Endothelial cell of umbilical vein (primary cell): Measurements from ENCODE around the gene ABHD14A. TPM values are rescaled to one million over a fixed set of nuclear protein-coding genes. Genes with fewer than 3 reads are reported as not detected.

Experiments
- BruUV-seq: library from RNA; stranded (reverse); fragments of 400-500 nt; replicated peaks from 2 replicates; lab custom pipeline; 2021; lab: Mats Ljungman, UMichigan
- CTCF ChIA-PET: fragments of 300-600, 350-600 bp; sonication (Branson Sonifier 250); formaldehyde crosslinking; loops from one replicate; lab custom pipeline; 2021; ENCODE audit warnings: antibody characterized with exemption, inconsistent platforms; lab: Charles Lee
- POLR2A ChIA-PET: fragments of 300-600, 350-600 bp; sonication (Branson Sonifier 250); formaldehyde crosslinking; loops from one replicate; lab custom pipeline; 2021; ENCODE audit warnings: antibody characterized with exemption, inconsistent platforms; lab: Charles Lee
- DNase-seq: peaks from one replicate; pipeline ENCODE4 v3.0.0-alpha.2; 2011; ENCODE audit warnings: low read depth, low spot score
- FAIRE-seq: peaks from 2 replicates; lab custom pipeline; 2011; peaks lifted over from hg19 to GRCh38; lab: Jason Lieb, UNC
- H2AFZ ChIP-seq: 2 replicates; pipeline ENCODE4 v1.6.0; 2012; ENCODE audit warnings: low read depth, low read length, control low read depth, inconsistent platforms
- H3K27ac ChIP-seq: 2 replicates; pipeline ENCODE4 v1.5.1; 2011; ENCODE audit warnings: low read depth, mild to moderate bottlenecking, control low read depth, low read length, moderate library complexity; ENCODE audit not compliant: insufficient read depth
- H3K27me3 ChIP-seq, 2 experiments: 2 replicates each; pipeline versions ENCODE4 v1.6.0 to v1.6.1; 2011; ENCODE audit warnings: low read length in 2 of 2, mixed read lengths in 1 of 2; ENCODE audit not compliant: control insufficient read depth in 2 of 2, insufficient read depth in 2 of 2
- H3K36me3 ChIP-seq, 2 experiments: 2 replicates in 1 of 2; 3 replicates in 1 of 2; pipeline ENCODE4 v1.5.1; 2011; ENCODE audit warnings: low read length in 2 of 2, mild to moderate bottlenecking in 1 of 2, moderate library complexity in 1 of 2; ENCODE audit not compliant: control insufficient read depth in 2 of 2, insufficient read depth in 2 of 2; ENCODE audit errors: extremely low read depth in 1 of 2
- H3K4me1 ChIP-seq: 3 replicates; pipeline ENCODE4 v1.5.1; 2011; ENCODE audit warnings: mild to moderate bottlenecking, low read length; ENCODE audit not compliant: control insufficient read depth, insufficient read depth; ENCODE audit errors: extremely low read depth
- H3K4me2 ChIP-seq: 2 replicates; pipeline ENCODE4 v1.6.1; 2011; ENCODE audit warnings: low read length, control low read depth, mixed read lengths; ENCODE audit not compliant: insufficient read depth
- H3K4me3 ChIP-seq, 3 experiments: fragments of 200-600 bp in 1 of 3; sonication (generic), shearing (Covaris generic) in 1 of 3; replicated peaks in 1 of 3; 2 replicates each; pipeline ENCODE4 v1.5.1; 2011 to 2016; ENCODE audit warnings: control low read depth in 3 of 3, low read length in 3 of 3, mild to moderate bottlenecking in 2 of 3, inconsistent platforms in 1 of 3, low read depth in 1 of 3, moderate library complexity in 1 of 3; ENCODE audit not compliant: insufficient read depth in 1 of 3
- H3K79me2 ChIP-seq: 2 replicates; pipeline ENCODE4 v1.6.0; 2012; ENCODE audit warnings: low read length, inconsistent platforms; ENCODE audit not compliant: control insufficient read depth, insufficient read depth
- H3K9ac ChIP-seq: replicated peaks from 2 replicates; pipeline ENCODE3; 2011; ENCODE audit warnings: low read length, control low read depth; ENCODE audit not compliant: insufficient read depth; ENCODE audit errors: extremely low read depth
- H3K9me1 ChIP-seq: replicated peaks from 3 replicates; pipeline ENCODE4 v1.6.0; 2011; ENCODE audit warnings: mild to moderate bottlenecking, low read length; ENCODE audit not compliant: control insufficient read depth, insufficient read depth; ENCODE audit errors: extremely low read depth
- H3K9me3 ChIP-seq: replicated peaks from 2 replicates; pipeline ENCODE4 v1.5.1; 2012; ENCODE audit warnings: low read length, inconsistent platforms; ENCODE audit not compliant: control insufficient read depth, insufficient read depth
- H4K20me1 ChIP-seq: replicated peaks from 2 replicates; pipeline ENCODE3; 2011; ENCODE audit warnings: mild to moderate bottlenecking, low read length; ENCODE audit not compliant: control insufficient read depth, insufficient read depth; ENCODE audit errors: extremely low read depth
- EZH2 ChIP-seq: IDR thresholded peaks from 2 replicates; pipeline ENCODE4 v1.6.1; 2012; ENCODE audit warnings: borderline replicate concordance, low read depth, mild to moderate bottlenecking, moderate library complexity, low read length, inconsistent platforms; ENCODE audit not compliant: severe bottlenecking
- FOS ChIP-seq: IDR thresholded peaks from 2 replicates; pipeline ENCODE4 v1.6.1; 2011; ENCODE audit warnings: mild to moderate bottlenecking, low read length, moderate library complexity, borderline replicate concordance; ENCODE audit not compliant: insufficient read depth
- MYC ChIP-seq: IDR thresholded peaks from one replicate; pipeline ENCODE4 v1.6.1; 2011; ENCODE audit warnings: mild to moderate bottlenecking, low read depth, low read length
- POLR2AphosphoS5 ChIP-seq: IDR thresholded peaks from 2 replicates; pipeline ENCODE4 v1.6.1; 2012; ENCODE audit warnings: low read depth, mild to moderate bottlenecking, control low read depth, low read length, moderate library complexity; ENCODE audit not compliant: insufficient read depth
- dilution Hi-C: fragments of 300-500 bp; cut with MboI; formaldehyde crosslinking; loops from one replicate; pipeline ENCODE4 v1.15.0; 2019; ENCODE audit warnings: low sequenced_read_pairs; ENCODE audit not compliant: extremely low pct_ligation_motif_present
- intact Hi-C: fragments of 100-400 bp; cut with micrococcal nuclease; formaldehyde crosslinking; loops from one replicate; pipeline ENCODE4 v1.10.0; 2022
- polyA plus RNA-seq, 4 experiments: library from polyadenylated mRNA; depleted of rRNA in 3 of 4; stranded (reverse) in 3 of 4; unstranded in 1 of 4; fragments of >200 nt; gene quantifications; 2 replicates each; pipeline versions ENCODE4 v1.2.1 to v1.2.3, GENCODE V29; 2011 to 2012; ENCODE audit warnings: missing spikeins in 1 of 4
- total RNA-seq: library from RNA; stranded (reverse); gene quantifications from 2 replicates; pipeline ENCODE4 v1.2.3, GENCODE V29; 2021

The ABHD14A gene
- total and polyA plus RNA-seq, 2 donors (not counting 3 experiments of a cell fraction or from before 2014, with no cell fraction given) = 6.6 to 23.7 TPM

DNA sequence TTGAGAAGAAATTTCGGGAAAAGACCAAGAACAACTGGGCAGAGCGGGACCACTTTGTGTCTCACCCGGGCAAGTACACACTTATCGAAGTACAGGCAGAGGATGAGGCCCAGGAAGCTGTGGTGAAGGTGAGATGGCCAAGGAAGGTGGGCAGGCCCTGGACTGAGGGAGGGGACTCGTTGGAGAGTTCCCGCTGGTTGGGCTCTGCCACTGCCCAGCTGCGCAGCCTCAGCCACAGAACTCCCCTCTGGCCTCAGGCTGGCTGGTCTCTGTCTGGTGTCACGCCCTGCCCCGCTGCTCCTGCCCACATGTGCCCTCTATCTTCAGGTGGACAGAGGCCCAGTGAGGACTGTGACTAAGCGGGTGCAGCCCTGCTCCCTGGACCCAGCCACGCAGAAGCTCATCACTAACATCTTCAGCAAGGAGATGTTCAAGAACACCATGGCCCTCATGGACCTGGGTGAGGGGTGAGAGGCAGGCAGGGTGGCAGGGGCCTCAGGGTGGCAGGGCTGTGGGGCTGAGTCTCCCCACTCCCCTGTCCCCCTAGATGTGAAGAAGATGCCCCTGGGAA lies 30.3 kb upstream of the ABHD14A start:
- ChIA-PET CTCF (no interaction called here), POLR2A (no interaction called here)
- no peaks in the 10 kb centered on the region for H4K20me1 ChIP-seq
- no peak overlapping the region for H3K4me3 ChIP-seq
- no peak overlapping the region for H3K27ac ChIP-seq
- no peaks in the 10 kb centered on the region for H3K27me3 ChIP-seq
- TF ChIP-seq MYC = no peak
- dilution Hi-C loops = no loop called here
- FAIRE-seq (no peak), DNase-seq (no peak)
- no peaks in the 10 kb centered on the region for H3K36me3 ChIP-seq
- peaks cover 21% of the 10 kb centered on the region for H3K4me1 ChIP-seq
- BruUV-seq = no TSS peak
- no peak overlapping the region for H2AFZ ChIP-seq
- intact Hi-C loops = loop anchor here (5.0 to 10.0 kb wide), 2 partner anchors 442 to 560 kb away; partner anchors contain the start of genes DCAF1 and MANF
- H3K4me2 ChIP-seq = no peak overlapping the region
- H3K79me2 ChIP-seq = peaks cover 13% of the 10 kb centered on the region
- H3K9me3 ChIP-seq = no peaks in the 10 kb centered on the region
- H3K9ac ChIP-seq = no peak overlapping the region
- H3K9me1 ChIP-seq = no peaks in the 10 kb centered on the region

DNA sequence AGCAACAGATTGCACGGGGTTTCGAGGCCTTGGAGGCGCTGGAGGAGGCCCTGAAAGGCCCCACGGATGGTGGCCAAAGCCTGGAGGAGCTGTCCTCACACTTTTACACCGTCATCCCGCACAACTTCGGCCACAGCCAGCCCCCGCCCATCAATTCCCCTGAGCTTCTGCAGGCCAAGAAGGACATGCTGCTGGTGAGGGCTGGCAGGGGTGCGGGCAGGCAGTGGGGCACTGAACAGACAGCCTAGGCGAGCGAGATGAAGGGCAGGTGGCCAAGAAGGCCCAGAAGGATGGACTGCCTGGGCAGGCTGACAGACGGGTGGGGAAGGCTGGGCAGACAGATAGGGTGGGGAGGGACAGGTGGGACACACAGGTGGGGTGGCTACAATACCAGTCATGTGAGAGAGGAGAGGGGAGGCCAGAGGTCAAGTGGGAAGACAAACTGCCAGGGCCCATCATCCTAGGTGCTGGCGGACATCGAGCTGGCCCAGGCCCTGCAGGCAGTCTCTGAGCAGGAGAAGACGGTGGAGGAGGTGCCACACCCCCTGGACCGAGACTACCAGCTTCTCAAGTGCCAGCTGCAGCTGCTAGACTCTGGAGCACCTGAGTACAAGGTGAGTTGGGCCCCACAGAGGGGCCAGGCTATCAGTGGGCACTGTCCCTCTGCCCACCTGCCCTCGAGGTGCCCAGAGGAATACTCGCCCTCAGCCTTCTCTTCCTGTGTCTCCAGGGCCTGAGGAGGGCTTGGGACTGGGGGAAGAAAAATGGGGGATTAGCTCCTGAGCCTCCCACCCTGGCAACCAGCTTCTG lies 29.6 kb upstream of the ABHD14A start:
- peaks cover 12% of the 10 kb centered on the region for H3K79me2 ChIP-seq
- FAIRE-seq = no peak
- no peaks in the 10 kb centered on the region for H3K9me1 ChIP-seq
- no TSS peak for BruUV-seq
- ChIA-PET CTCF (no interaction called here), POLR2A (interaction anchor here (0.5 kb wide), 1 partner anchor 48 kb away, joined by 3 read pairs; no protein-coding TSS in a partner anchor)
- H3K4me3 ChIP-seq = no peak overlapping the region
- dilution Hi-C loops (no loop called here), intact Hi-C loops (loop anchor here (10.0 kb wide), 1 partner anchor 560 kb away; the partner anchor contains the start of gene MANF)
- TF ChIP-seq FOS (no peak), EZH2 (no peak), POLR2AphosphoS5 (no peak)
- peaks cover 21% of the 10 kb centered on the region for H3K4me1 ChIP-seq
- no peaks in the 10 kb centered on the region for H3K36me3 ChIP-seq
- H3K9me3 ChIP-seq = no peaks in the 10 kb centered on the region
- no peak overlapping the region for H3K27ac ChIP-seq
- H3K4me2 ChIP-seq = no peak overlapping the region
- H3K9ac ChIP-seq = no peak overlapping the region
- H3K27me3 ChIP-seq = no peaks in the 10 kb centered on the region
- DNase-seq = no peak
- no peak overlapping the region for H2AFZ ChIP-seq
- H4K20me1 ChIP-seq = no peaks in the 10 kb centered on the region
